ENCODE measurements around the gene RARG.

RARG gene

GRCh38 chr12:53194973-53195372 lies 37.0 kb downstream of the RARG start:
- no peak for DNase-seq (ENCODE audit: insufficient read length, low spot score)
- no peak for TF ChIP-seq CTCF (IDR thresholded peaks at IDR 0.05; ENCODE audit: insufficient read depth, missing control alignments)
- FAIRE-seq = no peak

GRCh38 chr12:53193985-53194716 lies 37.9 kb downstream of the RARG start:
- no peak for DNase-seq (ENCODE audit: insufficient read length, low spot score)
- no peak for TF ChIP-seq CTCF (IDR thresholded peaks at IDR 0.05; ENCODE audit: insufficient read depth, missing control alignments)
- FAIRE-seq = no peak

- no peak for TF ChIP-seq CTCF (IDR thresholded peaks at IDR 0.05; ENCODE audit: insufficient read depth, missing control alignments)
- DNase-seq (ENCODE audit: insufficient read length, low spot score) (no peak), FAIRE-seq (no peak)
Observed at GRCh38 chr12:53193040-53193439, 39.0 kb downstream of the RARG start.

GRCh38 chr12:53192531-53193021 lies 39.4 kb downstream of the RARG start:
- no peak for FAIRE-seq
- TF ChIP-seq CTCF (IDR thresholded peaks at IDR 0.05; ENCODE audit: insufficient read depth, missing control alignments) = no peak

GRCh38 chr12:53191885-53192530 lies 40.0 kb downstream of the RARG start:
- DNase-seq (ENCODE audit: insufficient read length, low spot score) (no peak), FAIRE-seq (no peak)
- no peak for TF ChIP-seq CTCF (IDR thresholded peaks at IDR 0.05; ENCODE audit: insufficient read depth, missing control alignments)

More at GRCh38 chr12:53192531-53193021, 39.4 kb downstream of the RARG start:
- no peak for DNase-seq (ENCODE audit: insufficient read length, low spot score)

GRCh38 chr12:53191096-53191884 lies 40.7 kb downstream of the RARG start:
- no peak for TF ChIP-seq CTCF (IDR thresholded peaks at IDR 0.05; ENCODE audit: insufficient read depth, missing control alignments)
- no peak for DNase-seq (ENCODE audit: insufficient read length, low spot score)
- no peak for FAIRE-seq

All from D721Med (cell line).